ENCODE data around the gene HOXA6. TPM values are rescaled to one million over a fixed set of nuclear protein-coding genes. Genes with fewer than 3 reads are reported as not detected.
A peak's percentile ranks its signal among the peaks of the same experiment; 100 is the strongest.

The HOXA6 gene
- total RNA-seq, 1 experiment from 2014 or later: not detected

- Histone ChIP-seq H3K56ac (ENCODE audit: insufficient read length, low read depth, low read length) (no peak overlapping the region), H2BK12ac (ENCODE audit: insufficient read length, low read depth, low read length) (no peak overlapping the region), H3K79me2 (ENCODE audit: insufficient read depth, low read length) (no peaks in the 10 kb centered on the region), H2BK5ac (ENCODE audit: insufficient read length, low read length) (no peak overlapping the region), H2AK5ac (ENCODE audit: insufficient read length, low read length) (no peak overlapping the region), H2BK20ac (ENCODE audit: low read depth, low read length, poor library complexity, severe bottlenecking) (no peak overlapping the region), H3T11ph (ENCODE audit: low read length) (no peak overlapping the region), H3K18ac (ENCODE audit: insufficient read length, low read depth, low read length) (no peak overlapping the region), H3K23me2 (ENCODE audit: insufficient read length, low read depth, low read length, poor library complexity, severe bottlenecking) (no peaks in the 10 kb centered on the region), H3K9me3 (ENCODE audit: control insufficient read depth, low read depth, low read length) (no peaks in the 10 kb centered on the region), H3K4me1 (ENCODE audit: insufficient read depth, low read length) (no peaks in the 10 kb centered on the region), H3K27me3 (ENCODE audit: insufficient read depth, low read length) (peaks cover 98% of the 10 kb centered on the region), H4K20me1 (ENCODE audit: control insufficient read depth, insufficient read depth, insufficient read length) (no peaks in the 10 kb centered on the region), H2BK120ac (ENCODE audit: low read depth, low read length, poor library complexity, severe bottlenecking) (no peak overlapping the region), H4K8ac (replicated peaks; ENCODE audit: insufficient read length, low read depth, low read length) (no peak overlapping the region), H3K23ac (ENCODE audit: insufficient read length, low read depth, low read length) (no peak overlapping the region), H3K27ac (ENCODE audit: insufficient read length, low read depth, low read length) (no peak overlapping the region), H3K79me1 (ENCODE audit: insufficient read depth, low read depth, low read length, poor library complexity, severe bottlenecking) (no peaks in the 10 kb centered on the region), H3K4ac (ENCODE audit: low read depth, low read length) (no peak overlapping the region), H2AFZ (ENCODE audit: low read length) (no peak overlapping the region), H4K5ac (ENCODE audit: insufficient read length, low read depth, low read length) (no peak overlapping the region), H2BK15ac (ENCODE audit: low read depth, low read length) (no peak overlapping the region), H3K14ac (ENCODE audit: insufficient read depth, low read length) (no peak overlapping the region), H4K91ac (ENCODE audit: insufficient read length, low read depth, low read length) (no peak overlapping the region), H3K4me2 (ENCODE audit: insufficient read depth, insufficient read length, low read length) (no peak overlapping the region), H3K9ac (ENCODE audit: extremely low read depth, insufficient read length, low read length) (no peak overlapping the region)
- no peak overlapping the region for H3K27ac Mint-ChIP-seq
- no peak overlapping the region for H3K4me3 Mint-ChIP-seq
- peak; percentile 20 for DNase-seq
- no CpG with 5 or more reads among the region's 22 CpGs for WGBS (ENCODE audit: extremely low coverage, insufficient read length, low lambda C conversion rate)
- peaks cover 98% of the 10 kb centered on the region for H3K27me3 Mint-ChIP-seq (ENCODE audit: low read depth)
- H3K4me1 Mint-ChIP-seq: peaks cover 3 to 9% of the 10 kb centered on the region in 2 experiments
- no peak for TF ChIP-seq CTCF (conservative IDR thresholded peaks at IDR 0.05)
- peaks cover 4 to 13% of the 10 kb centered on the region in 2 experiments; a peak in 2 of 5 replicates for H3K9me3 Mint-ChIP-seq
- H3K36me3 Mint-ChIP-seq (ENCODE audit: insufficient read depth in 1 of 3, low read depth in 3 of 3): no peaks in the 10 kb centered on the region; a peak in 2 of 7 replicates
Measured at GRCh38 chr7:27176962-27177794, 29.6 kb upstream of the HOXA6 start.

Measured in H9 (cell line).